Stimulated activated effector memory CD8-positive, alpha-beta T cell treated with anti-CD3 and anti-CD28 coated beads, Interleukin-12 subunit alpha, Interleukin-12 subunit beta, amount 100 ng/mL, for 72 hours (primary cell): ENCODE measurements around the gene ZMPSTE24.
"Not testable (repeated sequence)": the region's sequence is repeated elsewhere in the genome, so short reads cannot be mapped to it uniquely, and the experiment has no call there.

ENCODE experiments used
- ATAC-seq: fragments of 150-1000 bp; cut with Tn5 transposase; 2 replicates; pipeline ENCODE4 v1.10.0; 2021
- DNase-seq, 2 donors: peaks; one replicate each; pipeline ENCODE4 v3.0.0; 2021 to 2022; ENCODE audit warnings: low spot score in 2 of 2
- H3K27ac Mint-ChIP-seq: one replicate; pipeline ENCODE4 v1.8.0; 2022; ENCODE audit warnings: mild to moderate bottlenecking, mixed read lengths
- H3K36me3 Mint-ChIP-seq: one replicate; pipeline ENCODE4 v1.8.0; 2022; ENCODE audit warnings: mild to moderate bottlenecking, mixed read lengths
- H3K4me1 Mint-ChIP-seq: one replicate; pipeline ENCODE4 v1.8.0; 2022; ENCODE audit warnings: mixed read lengths
- H3K4me3 Mint-ChIP-seq: one replicate; pipeline ENCODE4 v1.8.0; 2022; ENCODE audit warnings: mild to moderate bottlenecking, mixed read lengths
- H3K9me3 Mint-ChIP-seq: one replicate; pipeline ENCODE4 v1.8.0; 2022; ENCODE audit warnings: mixed read lengths

The ZMPSTE24 gene

GRCh38 chr1:40257688-40258444 lies at the start of gene ZMPSTE24:
Gene ZMPSTE24 (plus strand): TSS chr1:40258236. CDS start chr1:40258272, 36 bp downstream.
- DNase-seq (peak; percentile 87 to 98), ATAC-seq (peak; percentile 97)
- H3K27ac Mint-ChIP-seq: peak within 1 kb of the TSS; percentile 100
- no peaks in the 10 kb centered on the region for H3K9me3 Mint-ChIP-seq
- peaks cover 54% of the 10 kb centered on the region for H3K36me3 Mint-ChIP-seq
- peaks cover 7% of the 10 kb centered on the region for H3K4me1 Mint-ChIP-seq
- peak within 1 kb of the TSS; percentile 98 for H3K4me3 Mint-ChIP-seq

DNA sequence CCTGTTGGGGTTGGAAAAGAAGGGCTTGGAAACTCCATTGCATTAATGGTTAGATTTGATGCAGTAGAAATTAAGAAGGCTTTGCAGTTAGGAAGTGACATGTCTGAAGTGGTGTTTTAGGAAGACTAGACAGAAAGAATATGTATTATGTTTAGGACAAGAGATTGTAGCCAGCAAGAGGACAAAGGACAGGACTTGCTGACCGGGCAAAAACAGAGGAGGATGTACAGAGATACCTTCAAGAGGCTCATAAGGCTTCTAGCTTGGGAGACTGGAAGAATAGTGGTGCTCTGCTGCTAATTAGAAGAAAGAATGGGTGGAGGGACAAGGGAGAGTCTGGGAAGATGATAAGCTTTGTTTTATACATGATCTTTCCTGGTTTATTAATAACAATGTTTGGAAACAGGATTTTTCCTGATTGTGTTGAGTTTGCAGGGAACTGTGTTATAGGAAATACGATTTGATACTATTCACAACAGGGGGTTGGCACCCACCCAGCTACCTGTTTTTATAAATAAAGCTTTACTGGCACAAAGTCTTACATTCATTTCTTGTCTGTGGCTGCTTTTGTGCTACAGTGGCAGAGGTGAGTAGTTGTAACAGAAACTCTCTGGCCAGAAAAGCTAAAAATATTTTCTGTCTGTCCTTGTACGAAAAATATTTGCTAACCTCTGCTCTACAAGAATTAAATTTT lies 47.4 kb upstream of the ZMPSTE24 start:
- DNase-seq (no peak), ATAC-seq (no peak)
- peak overlapping the region; percentile 5 for H3K27ac Mint-ChIP-seq
- H3K9me3 Mint-ChIP-seq: no peaks in the 10 kb centered on the region
- no peak overlapping the region for H3K4me3 Mint-ChIP-seq
- peaks cover 100% of the 10 kb centered on the region for H3K36me3 Mint-ChIP-seq
- H3K4me1 Mint-ChIP-seq: peaks cover 15% of the 10 kb centered on the region

DNA sequence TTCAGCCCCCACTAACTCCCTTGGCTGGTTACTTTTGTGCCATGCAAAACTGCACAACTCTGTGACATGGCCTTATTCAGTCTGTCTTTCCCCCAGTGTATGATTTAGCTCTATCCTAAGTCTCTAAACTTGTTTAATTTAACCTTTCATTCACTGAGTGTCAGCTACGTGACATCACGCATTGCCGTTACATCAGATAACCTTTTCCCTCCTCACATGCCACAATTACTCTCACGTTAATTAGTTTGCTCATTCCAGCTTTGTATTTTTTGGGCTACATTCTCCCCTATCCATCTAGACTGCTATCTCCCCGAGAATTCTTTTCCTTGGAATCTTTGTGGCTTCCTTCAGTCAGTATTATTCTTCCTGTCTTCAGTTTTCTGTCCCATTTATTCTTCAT lies 39.7 kb upstream of the ZMPSTE24 start:
- Mint-ChIP-seq H3K9me3 (no peaks in the 10 kb centered on the region), H3K4me1 (peaks cover 26% of the 10 kb centered on the region), H3K4me3 (no peak overlapping the region), H3K36me3 (peaks cover 90% of the 10 kb centered on the region), H3K27ac (no peak overlapping the region)
- ATAC-seq: no peak
- no peak for DNase-seq

DNA sequence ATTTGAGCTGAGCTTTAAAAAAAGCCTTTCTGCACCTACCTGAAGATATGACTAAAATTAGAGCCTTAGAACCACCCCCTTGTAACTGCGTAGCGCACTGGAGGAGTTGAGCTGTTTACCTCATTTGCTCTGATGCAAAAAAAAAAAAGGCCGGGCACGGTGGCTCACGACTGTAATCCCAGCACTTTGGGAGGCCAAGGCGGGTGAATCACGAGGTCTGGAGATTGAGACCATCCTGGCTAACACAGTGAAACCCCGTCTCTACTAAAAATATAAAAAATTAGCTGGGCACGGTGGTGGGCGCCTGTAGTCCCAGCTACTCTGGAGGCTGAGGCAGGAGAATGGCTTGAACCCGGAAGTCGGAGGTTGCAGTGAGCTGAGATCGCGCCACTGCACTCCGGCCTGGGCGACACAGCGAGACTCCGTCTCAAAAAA lies 36.5 kb upstream of the ZMPSTE24 start:
- peaks cover 27% of the 10 kb centered on the region for H3K4me1 Mint-ChIP-seq
- DNase-seq, H3K4me3 Mint-ChIP-seq, ATAC-seq, H3K27ac Mint-ChIP-seq, H3K9me3 Mint-ChIP-seq: not testable (repeated sequence)
- H3K36me3 Mint-ChIP-seq: peaks cover 90% of the 10 kb centered on the region

DNA sequence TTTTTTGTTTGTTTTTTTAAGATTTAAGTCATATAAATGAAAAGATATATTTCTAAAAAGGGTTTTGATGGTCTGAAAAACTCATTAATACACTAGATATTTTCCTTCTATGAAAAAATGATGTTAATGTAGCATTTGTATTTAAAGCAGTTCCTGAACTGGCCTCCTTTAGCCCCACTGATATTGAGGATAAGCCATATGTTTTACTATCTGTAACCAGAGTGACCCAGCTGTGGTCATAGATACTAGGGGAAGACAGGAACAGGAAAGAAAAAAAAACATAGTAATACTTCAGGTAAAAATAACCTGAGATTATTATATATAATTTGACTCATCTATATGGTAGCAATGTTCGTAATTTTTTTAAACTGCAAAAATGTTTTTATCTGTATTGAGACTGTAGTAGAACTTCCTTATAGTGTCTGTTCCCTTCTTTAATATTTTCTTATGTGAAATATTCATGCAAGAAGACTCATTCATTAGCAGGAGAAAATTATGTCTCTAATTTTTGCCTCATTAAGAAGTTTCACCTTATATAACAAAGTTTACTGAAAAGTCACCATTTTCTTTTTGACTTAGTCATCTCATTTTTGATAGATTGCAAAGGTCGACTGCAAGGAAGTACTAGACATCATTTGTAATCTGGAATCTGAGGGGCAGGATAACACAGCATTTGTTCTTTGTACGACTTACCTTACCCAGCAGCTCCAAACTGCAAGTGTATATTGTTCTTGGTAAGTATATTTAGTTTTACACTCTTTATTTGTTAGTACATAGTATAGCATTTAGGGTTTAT lies 35.9 kb upstream of the ZMPSTE24 start:
- peaks cover 90% of the 10 kb centered on the region for H3K36me3 Mint-ChIP-seq
- no peaks in the 10 kb centered on the region for H3K9me3 Mint-ChIP-seq
- H3K27ac Mint-ChIP-seq: no peak overlapping the region
- no peak for ATAC-seq
- peaks cover 26% of the 10 kb centered on the region for H3K4me1 Mint-ChIP-seq
- H3K4me3 Mint-ChIP-seq: no peak overlapping the region
- DNase-seq: no peak

GRCh38 chr1:40224040-40224439 lies 34.0 kb upstream of the ZMPSTE24 start:
- no peaks in the 10 kb centered on the region for H3K9me3 Mint-ChIP-seq
- H3K4me1 Mint-ChIP-seq: peaks cover 20% of the 10 kb centered on the region
- H3K36me3 Mint-ChIP-seq: peaks cover 89% of the 10 kb centered on the region
- no peak overlapping the region for H3K4me3 Mint-ChIP-seq
- ATAC-seq: peak; percentile 86
- H3K27ac Mint-ChIP-seq: no peak overlapping the region
- no peak for DNase-seq

GRCh38 chr1:40226192-40226591 lies 31.8 kb upstream of the ZMPSTE24 start:
- ATAC-seq: no peak
- Mint-ChIP-seq H3K36me3 (peaks cover 94% of the 10 kb centered on the region), H3K4me1 (peaks cover 16% of the 10 kb centered on the region), H3K4me3 (no peak overlapping the region), H3K9me3 (no peaks in the 10 kb centered on the region), H3K27ac (no peak overlapping the region)
- DNase-seq: no peak

DNA sequence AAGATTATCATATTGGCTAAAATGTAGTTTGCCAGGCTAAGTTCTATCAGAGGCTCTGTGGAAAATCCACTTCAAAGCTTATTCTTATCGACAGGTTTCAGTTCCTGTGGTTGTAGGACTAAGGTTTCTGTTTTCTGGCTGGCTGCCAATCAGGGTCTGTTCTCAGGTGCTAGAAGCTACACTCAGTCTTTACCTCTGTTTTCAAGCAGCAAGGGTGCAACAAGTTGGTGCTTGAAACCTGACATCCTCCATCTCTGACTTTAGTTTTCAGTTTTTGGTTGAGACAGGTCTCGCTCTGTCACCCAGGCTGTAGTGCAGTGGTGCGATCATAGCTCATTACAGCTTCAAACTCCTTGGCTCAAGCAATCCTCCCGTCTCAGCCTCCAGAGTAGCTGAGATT lies 25.6 kb upstream of the ZMPSTE24 start:
- peaks cover 99% of the 10 kb centered on the region for H3K36me3 Mint-ChIP-seq
- no peak overlapping the region for H3K4me3 Mint-ChIP-seq
- H3K27ac Mint-ChIP-seq: no peak overlapping the region
- no peaks in the 10 kb centered on the region for H3K9me3 Mint-ChIP-seq
- ATAC-seq: peak; percentile 78
- DNase-seq: peak; percentile 20 to 71
- H3K4me1 Mint-ChIP-seq: peaks cover 13% of the 10 kb centered on the region

- Mint-ChIP-seq H3K4me1 (peaks cover 30% of the 10 kb centered on the region), H3K9me3 (no peaks in the 10 kb centered on the region), H3K27ac (no peak overlapping the region), H3K36me3 (peaks cover 65% of the 10 kb centered on the region), H3K4me3 (no peak overlapping the region)
- ATAC-seq: no peak
- DNase-seq: no peak
Observed at GRCh38 chr1:40239626-40240025, 18.4 kb upstream of the ZMPSTE24 start.

GRCh38 chr1:40240390-40240789 lies 17.6 kb upstream of the ZMPSTE24 start:
- Mint-ChIP-seq H3K9me3 (no peaks in the 10 kb centered on the region), H3K36me3 (peaks cover 65% of the 10 kb centered on the region), H3K4me1 (peaks cover 30% of the 10 kb centered on the region), H3K27ac (no peak overlapping the region), H3K4me3 (no peak overlapping the region)
- no peak for ATAC-seq
- DNase-seq: no peak

DNA sequence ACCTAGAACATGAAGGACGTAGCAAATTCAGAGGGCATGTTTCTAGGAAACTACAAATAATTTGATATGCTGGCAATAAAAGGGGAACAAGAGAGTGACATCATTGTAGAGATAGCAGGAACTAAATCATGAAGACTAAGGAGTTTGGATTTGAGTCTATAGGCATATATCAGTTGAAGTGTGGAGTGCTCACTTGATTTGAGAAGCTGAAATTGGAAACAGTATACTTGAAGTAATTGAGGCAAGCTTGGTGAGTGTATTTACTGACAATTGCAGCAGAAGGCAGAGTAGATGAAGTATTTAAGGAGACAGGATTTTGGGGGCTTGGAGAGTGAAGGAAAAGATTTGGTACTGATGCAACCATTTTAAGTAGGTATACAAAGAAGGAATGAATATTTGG lies 16.7 kb upstream of the ZMPSTE24 start:
- Mint-ChIP-seq H3K4me3 (peak overlapping the region; percentile 46), H3K36me3 (peaks cover 55% of the 10 kb centered on the region), H3K27ac (peak overlapping the region; percentile 57), H3K4me1 (peaks cover 30% of the 10 kb centered on the region), H3K9me3 (no peaks in the 10 kb centered on the region)
- ATAC-seq (peak; percentile 68), DNase-seq (no peak)

DNA sequence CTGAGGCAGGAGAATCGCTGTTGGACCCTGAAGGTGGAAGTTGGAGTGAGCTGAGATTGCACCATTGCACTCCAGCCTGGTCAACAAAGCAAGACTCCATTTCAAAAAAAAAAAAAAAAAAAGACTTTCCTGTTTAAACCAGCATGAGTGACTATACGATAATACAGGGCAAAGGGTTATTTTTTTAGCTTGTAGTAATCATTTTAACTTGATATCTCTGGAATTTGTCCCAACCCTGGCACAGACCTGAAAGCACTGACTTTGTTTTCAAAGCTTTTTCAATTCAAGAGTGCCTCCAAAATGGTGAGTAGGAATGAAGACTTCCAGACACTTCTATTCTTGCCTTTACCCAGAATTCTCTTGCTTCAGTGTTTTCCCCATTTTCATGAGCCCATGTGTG lies 14.7 kb upstream of the ZMPSTE24 start:
- DNase-seq (no peak), ATAC-seq (no peak)
- Mint-ChIP-seq H3K4me1 (peaks cover 26% of the 10 kb centered on the region), H3K9me3 (no peaks in the 10 kb centered on the region), H3K36me3 (peaks cover 35% of the 10 kb centered on the region), H3K4me3 (no peak overlapping the region), H3K27ac (peak overlapping the region; percentile 57)

DNA sequence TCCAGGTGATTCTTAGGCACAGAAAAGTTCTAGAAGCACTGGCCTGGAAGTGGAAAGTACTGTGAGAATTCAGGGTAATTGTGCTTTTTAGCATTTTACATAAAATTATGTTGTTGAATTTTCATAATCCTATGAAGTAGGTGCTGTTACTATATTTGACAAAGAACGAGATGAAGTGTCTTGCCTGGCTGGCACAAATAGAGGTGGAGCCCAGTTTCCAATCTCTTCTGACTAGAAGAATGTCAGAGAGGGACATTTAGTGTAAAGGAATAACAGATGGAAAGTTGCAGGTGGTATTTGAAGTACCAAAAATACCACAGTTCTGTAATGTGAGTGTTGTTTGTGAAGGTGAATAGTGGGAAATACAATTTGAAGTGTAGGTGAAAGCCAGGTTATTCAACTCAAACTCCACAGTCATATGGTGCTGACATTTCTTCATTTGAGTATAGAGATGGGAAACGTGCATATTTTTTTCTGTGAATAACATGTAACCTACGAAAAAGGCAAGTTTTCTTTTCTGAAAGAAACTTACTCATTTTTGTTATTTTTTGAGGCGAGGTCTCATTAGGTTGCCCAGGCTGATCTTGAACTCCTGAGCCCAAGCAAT lies 13.8 kb upstream of the ZMPSTE24 start:
- Mint-ChIP-seq H3K9me3 (no peaks in the 10 kb centered on the region), H3K27ac (peak overlapping the region; percentile 27)

DNA sequence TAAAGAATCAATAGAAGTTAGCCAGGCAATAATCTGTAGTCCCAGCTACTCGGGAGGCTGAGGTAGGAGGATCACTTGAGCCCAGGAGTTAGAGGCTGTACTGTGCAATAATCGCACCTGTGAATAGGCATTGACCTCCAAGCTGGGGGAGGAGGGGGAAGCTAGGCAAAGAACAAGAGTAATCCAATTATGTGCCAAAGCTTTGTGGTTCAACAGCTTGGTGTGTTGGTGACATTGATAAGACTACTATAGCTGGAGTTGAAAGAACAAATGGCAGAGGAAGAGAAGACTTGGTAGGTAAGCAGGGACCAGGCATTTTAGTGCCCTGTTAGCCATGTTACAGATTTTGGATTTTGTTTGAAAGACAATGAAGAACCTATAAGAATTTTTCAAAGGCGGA lies 12.3 kb upstream of the ZMPSTE24 start:
- ATAC-seq (no peak), DNase-seq (no peak)
- H3K9me3 Mint-ChIP-seq: no peaks in the 10 kb centered on the region
- no peak overlapping the region for H3K27ac Mint-ChIP-seq
- peaks cover 24% of the 10 kb centered on the region for H3K36me3 Mint-ChIP-seq
- no peak overlapping the region for H3K4me3 Mint-ChIP-seq
- peaks cover 23% of the 10 kb centered on the region for H3K4me1 Mint-ChIP-seq

More for the DNA sequence above, 13.8 kb upstream of the ZMPSTE24 start:
- H3K36me3 Mint-ChIP-seq: peaks cover 27% of the 10 kb centered on the region
- peaks cover 23% of the 10 kb centered on the region for H3K4me1 Mint-ChIP-seq
- no peak for DNase-seq
- no peak overlapping the region for H3K4me3 Mint-ChIP-seq
- ATAC-seq: peak; percentile 5

DNA sequence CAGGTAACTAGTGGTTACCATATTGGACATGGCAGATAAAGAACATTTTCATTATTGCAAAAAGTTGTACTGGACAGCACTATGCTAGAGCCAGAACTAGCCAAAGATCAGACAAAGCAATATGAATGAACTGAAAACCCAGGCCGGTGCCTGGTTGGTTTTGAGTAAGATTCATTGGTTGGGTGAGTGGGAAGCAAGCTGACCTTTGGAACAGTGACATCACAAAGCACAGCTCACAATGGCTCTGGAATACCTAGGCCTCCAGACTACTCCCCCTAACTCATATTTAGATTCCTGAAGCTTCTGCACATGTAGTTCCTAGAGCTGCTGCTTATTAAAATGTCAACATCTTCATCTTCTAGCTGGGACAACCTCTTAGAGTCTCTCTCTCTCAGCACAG lies 10.4 kb upstream of the ZMPSTE24 start, which contains the start of gene TMCO2:
Gene TMCO2 (plus strand): TSS at position 283 of the 400 bp plus-strand sequence. CDS start 57 bp downstream, at position 340.
- no peak within 1 kb of the TSS for H3K4me3 Mint-ChIP-seq
- no peak for ATAC-seq
- DNase-seq: no peak
- peaks cover 8% of the 10 kb centered on the region for H3K4me1 Mint-ChIP-seq
- peaks cover 7% of the 10 kb centered on the region for H3K36me3 Mint-ChIP-seq
- H3K27ac Mint-ChIP-seq: no peak within 1 kb of the TSS
- no peaks in the 10 kb centered on the region for H3K9me3 Mint-ChIP-seq
